H1 (cell line): ENCODE data around the gene DOK7. TPM values are rescaled to one million over a fixed set of nuclear protein-coding genes. Genes with fewer than 3 reads are reported as not detected.

ENCODE experiments used
- CTCF ChIA-PET: fragments of 300-600 bp; sonication (Branson Sonifier 250); formaldehyde crosslinking; loops from one replicate; lab custom pipeline; 2021; ENCODE audit not compliant: partially characterized antibody; lab: Charles Lee
- POLR2A ChIA-PET: fragments of 300-600 bp; sonication (Branson Sonifier 250); formaldehyde crosslinking; loops from one replicate; lab custom pipeline; 2021; ENCODE audit warnings: inconsistent platforms; ENCODE audit not compliant: partially characterized antibody; lab: Charles Lee
- DNase-seq, 2 experiments: peaks; one replicate each; pipeline versions ENCODE4 v3.0.0 to v3.0.0-alpha.2; 2010 to 2022; ENCODE audit warnings: low spot score in 2 of 2, low read depth in 1 of 2, mixed read lengths in 1 of 2
- FAIRE-seq: peaks from 2 replicates; lab custom pipeline; 2011; peaks lifted over from hg19 to GRCh38; lab: Jason Lieb, UNC
- H2AFZ ChIP-seq: 2 replicates; pipeline ENCODE4 v1.8.1; 2012; ENCODE audit warnings: low read length, inconsistent platforms
- H2AK5ac ChIP-seq: 2 replicates; pipeline ENCODE4 v1.6.1; 2013; ENCODE audit warnings: low read depth, low read length
- H2BK120ac ChIP-seq: replicated peaks from 2 replicates; pipeline ENCODE3; 2013; ENCODE audit warnings: low read depth, low read length, inconsistent platforms
- H2BK12ac ChIP-seq: 2 replicates; pipeline ENCODE4 v1.6.1; 2013; ENCODE audit warnings: low read depth, low read length
- H2BK15ac ChIP-seq: 2 replicates; pipeline ENCODE4 v1.6.1; 2013; ENCODE audit warnings: low read length
- H2BK20ac ChIP-seq: 2 replicates; pipeline ENCODE4 v1.6.1; 2013; ENCODE audit warnings: low read length
- H2BK5ac ChIP-seq: 2 replicates; pipeline ENCODE4 v1.6.1; 2013; ENCODE audit warnings: low read depth, low read length
- H3K14ac ChIP-seq: 2 replicates; pipeline ENCODE4 v1.6.1; 2013; ENCODE audit warnings: inconsistent platforms; ENCODE audit not compliant: insufficient read length
- H3K18ac ChIP-seq: 2 replicates; pipeline ENCODE4 v1.6.1; 2013; ENCODE audit warnings: low read length; ENCODE audit errors: extremely low read depth
- H3K23ac ChIP-seq: 2 replicates; pipeline ENCODE4 v1.6.1; 2013; ENCODE audit warnings: inconsistent platforms; ENCODE audit not compliant: insufficient read length
- H3K23me2 ChIP-seq: 2 replicates; pipeline ENCODE4 v1.6.1; 2013; ENCODE audit warnings: low read depth, low read length
- H3K27ac ChIP-seq: 2 replicates; pipeline ENCODE4 v1.6.1; 2011; ENCODE audit warnings: low read depth, low read length, inconsistent platforms
- H3K27me3 ChIP-seq, 4 experiments: replicated peaks in 1 of 4; 1 replicate in 1 of 4; 2 replicates in 3 of 4; pipeline versions ENCODE4 v1.6.1 to v1.8.1; 2011 to 2013; ENCODE audit warnings: low read length in 3 of 4, mild to moderate bottlenecking in 3 of 4, inconsistent platforms in 2 of 4, mixed read lengths in 2 of 4, moderate library complexity in 1 of 4; ENCODE audit not compliant: control insufficient read depth in 3 of 4, insufficient read depth in 3 of 4; ENCODE audit errors: extremely low read depth in 1 of 4
- H3K36me3 ChIP-seq, 4 experiments: 2 replicates each; pipeline versions ENCODE4 v1.6.1 to v1.8.1; 2011 to 2013; ENCODE audit warnings: mild to moderate bottlenecking in 4 of 4, low read length in 3 of 4, moderate library complexity in 2 of 4, control low read depth in 1 of 4, inconsistent platforms in 1 of 4; ENCODE audit not compliant: insufficient read depth in 4 of 4, control insufficient read depth in 2 of 4
- H3K4ac ChIP-seq: replicated peaks from 2 replicates; pipeline ENCODE3; 2013; ENCODE audit warnings: low read length, low read depth, mixed read lengths, inconsistent platforms; ENCODE audit not compliant: insufficient read length
- H3K4me1 ChIP-seq, 4 experiments: replicated peaks in 1 of 4; 1 replicate in 1 of 4; 2 replicates in 3 of 4; pipeline versions ENCODE4 v1.6.1 to v1.8.1; 2011 to 2013; ENCODE audit warnings: low read length in 3 of 4, inconsistent platforms in 2 of 4, mixed read lengths in 1 of 4; ENCODE audit not compliant: insufficient read depth in 4 of 4, control insufficient read depth in 3 of 4
- H3K4me2 ChIP-seq, 2 experiments: 2 replicates each; pipeline versions ENCODE4 v1.6.1 to v1.8.1; 2011 to 2013; ENCODE audit warnings: low read depth in 2 of 2, low read length in 2 of 2, control low read depth in 1 of 2, inconsistent platforms in 1 of 2, mild to moderate bottlenecking in 1 of 2; ENCODE audit not compliant: insufficient read depth in 1 of 2
- H3K4me3 ChIP-seq, 4 experiments: fragments of 200-600, 300-600 bp in 1 of 4; sonication (generic), shearing (Covaris generic), sonication (Bioruptor Twin) in 1 of 4; 2 replicates each; pipeline versions ENCODE4 v1.5.1 to v1.8.1; 2011 to 2016; ENCODE audit warnings: low read length in 4 of 4, low read depth in 3 of 4, control low read depth in 2 of 4, inconsistent platforms in 2 of 4, mild to moderate bottlenecking in 2 of 4, mixed read lengths in 1 of 4, moderate library complexity in 1 of 4; ENCODE audit not compliant: insufficient read depth in 2 of 4; ENCODE audit errors: extremely low read depth in 1 of 4
- H3K56ac ChIP-seq: replicated peaks from 2 replicates; pipeline ENCODE3; 2013; ENCODE audit warnings: low read depth, mild to moderate bottlenecking, mixed read lengths, low read length, inconsistent platforms; ENCODE audit not compliant: insufficient read length
- H3K79me1 ChIP-seq: 2 replicates; pipeline ENCODE4 v1.6.1; 2013; ENCODE audit warnings: low read depth, low read length, control low read depth
- H3K79me2 ChIP-seq, 2 experiments: 2 replicates each; pipeline versions ENCODE4 v1.6.1 to v1.8.1; 2012 to 2013; ENCODE audit warnings: low read length in 2 of 2, mild to moderate bottlenecking in 2 of 2, inconsistent platforms in 1 of 2; ENCODE audit not compliant: insufficient read depth in 2 of 2, control insufficient read depth in 1 of 2
- H3K9ac ChIP-seq, 4 experiments: replicated peaks in 1 of 4; 1 replicate in 1 of 4; 2 replicates in 3 of 4; pipeline versions ENCODE4 v1.6.1 to v1.8.1; 2011 to 2013; ENCODE audit warnings: low read depth in 3 of 4, low read length in 3 of 4, control low read depth in 2 of 4, mild to moderate bottlenecking in 2 of 4, moderate library complexity in 2 of 4, inconsistent platforms in 1 of 4; ENCODE audit errors: extremely low read depth in 1 of 4
- H3K9me3 ChIP-seq, 2 experiments: 2 replicates each; pipeline versions ENCODE4 v1.6.1 to v1.8.1; 2012 to 2013; ENCODE audit warnings: mild to moderate bottlenecking in 2 of 2, moderate library complexity in 2 of 2, control low read depth in 1 of 2, inconsistent platforms in 1 of 2, low read depth in 1 of 2, low read length in 1 of 2, mixed read lengths in 1 of 2; ENCODE audit not compliant: insufficient read depth in 2 of 2
- H4K20me1 ChIP-seq, 2 experiments: replicated peaks in 1 of 2; 2 replicates each; pipeline versions ENCODE3 to v1.8.1; 2011 to 2013; ENCODE audit warnings: inconsistent platforms in 2 of 2, low read length in 2 of 2, mild to moderate bottlenecking in 1 of 2; ENCODE audit not compliant: insufficient read depth in 2 of 2, control insufficient read depth in 1 of 2
- H4K5ac ChIP-seq: 2 replicates; pipeline ENCODE4 v1.6.1; 2013; ENCODE audit warnings: low read length, low read depth, mixed read lengths, inconsistent platforms; ENCODE audit not compliant: insufficient read length
- H4K8ac ChIP-seq: 2 replicates; pipeline ENCODE4 v1.8.0; 2013; ENCODE audit warnings: mild to moderate bottlenecking, moderate library complexity, low read length, inconsistent platforms; ENCODE audit not compliant: insufficient read depth; ENCODE audit errors: extremely low read depth
- H4K91ac ChIP-seq: replicated peaks from 2 replicates; pipeline ENCODE3; 2013; ENCODE audit warnings: low read length, mixed read lengths, inconsistent platforms; ENCODE audit not compliant: insufficient read length
- BCL11A ChIP-seq, 2 experiments: IDR thresholded peaks; one replicate each; pipeline ENCODE4 v1.6.1; 2011; ENCODE audit warnings: low read depth in 2 of 2, low read length in 2 of 2, mild to moderate bottlenecking in 2 of 2
- RNF2 ChIP-seq: fragments of 200-900, 300-1000 bp; sonication (generic); IDR thresholded peaks from 2 replicates; pipeline ENCODE4 v1.7.1; 2016; ENCODE audit warnings: borderline replicate concordance, low read depth, mild to moderate bottlenecking, antibody characterized with exemption, low read length; ENCODE audit not compliant: poor library complexity, severe bottlenecking; ENCODE audit errors: missing control alignments
- SIN3A ChIP-seq, 2 experiments: IDR thresholded peaks in 1 of 2; conservative IDR thresholded peaks in 1 of 2; 2 replicates each; pipeline ENCODE4 v1.6.1; 2011 to 2012; ENCODE audit warnings: low read length in 2 of 2, improper control_type of control experiment in 1 of 2, low read depth in 1 of 2, mild to moderate bottlenecking in 1 of 2
- ZNF274 ChIP-seq: IDR thresholded peaks from 2 replicates; pipeline ENCODE4 v1.7.0; 2012; ENCODE audit warnings: low read length, borderline replicate concordance; ENCODE audit errors: extremely low read depth
- WGBS, 2 experiments: shearing (Covaris generic) in 1 of 2; methylation state at CpG; one replicate each; pipeline versions ENCODE4 v1.1.6 to v1.1.7; 2013 to 2015; ENCODE audit warnings: low lambda C conversion rate in 2 of 2, mixed read lengths in 2 of 2, inconsistent platforms in 1 of 2, low coverage in 1 of 2, missing lambda C conversion rate in 1 of 2; ENCODE audit not compliant: insufficient replicate concordance in 2 of 2, insufficient coverage in 1 of 2, insufficient read length in 1 of 2; ENCODE audit errors: extremely low coverage in 1 of 2, missing lambda C conversion rate in 1 of 2; 5-methylcytosine and 5-hydroxymethylcytosine counted together
- polyA plus RNA-seq, 7 experiments: library from polyadenylated mRNA; depleted of rRNA in 3 of 7; stranded (reverse) in 5 of 7; unstranded in 2 of 7; fragments of >200 nt in 5 of 7; fragments of 200-250 nt in 2 of 7; gene quantifications; 1 replicate in 5 of 7; 2 replicates in 1 of 7; 4 replicates in 1 of 7; pipeline versions ENCODE4 v1.2.1 to v1.2.3, GENCODE V29; 2011 to 2013; ENCODE audit warnings: missing spikeins in 2 of 7, mixed read lengths in 2 of 7
- total RNA-seq: library from RNA; stranded (reverse); fragmentation: NEBNext Ultra II Directional; extraction: Animal tissue kit (Norgen Biotek cat#: 25700); gene quantifications from 2 replicates; pipeline ENCODE4 v1.2.1, GENCODE V29; 2021
- TF ChIP-seq, protein P1 (sequence below), 3 experiments: IDR thresholded peaks; 1 replicate in 2 of 3; 2 replicates in 1 of 3; pipeline versions ENCODE4 v1.5.1 to v1.6.1; 2011; ENCODE audit warnings: low read length in 3 of 3, mild to moderate bottlenecking in 3 of 3, inconsistent platforms in 2 of 3, low read depth in 1 of 3, moderate library complexity in 1 of 3; ENCODE audit not compliant: insufficient read depth in 1 of 3; ENCODE audit errors: control extremely low read depth in 1 of 3
- TF ChIP-seq, protein P2 (sequence below): IDR thresholded peaks from 2 replicates; pipeline ENCODE4 v1.6.1; 2012; ENCODE audit warnings: low read length, inconsistent platforms

Gene DOK7
- total and polyA plus RNA-seq, 2 of the 8 experiments (the other 6 are each of a cell fraction or from before 2014, with no cell fraction given), result 0.32 TPM; not detected in 1

DNA sequence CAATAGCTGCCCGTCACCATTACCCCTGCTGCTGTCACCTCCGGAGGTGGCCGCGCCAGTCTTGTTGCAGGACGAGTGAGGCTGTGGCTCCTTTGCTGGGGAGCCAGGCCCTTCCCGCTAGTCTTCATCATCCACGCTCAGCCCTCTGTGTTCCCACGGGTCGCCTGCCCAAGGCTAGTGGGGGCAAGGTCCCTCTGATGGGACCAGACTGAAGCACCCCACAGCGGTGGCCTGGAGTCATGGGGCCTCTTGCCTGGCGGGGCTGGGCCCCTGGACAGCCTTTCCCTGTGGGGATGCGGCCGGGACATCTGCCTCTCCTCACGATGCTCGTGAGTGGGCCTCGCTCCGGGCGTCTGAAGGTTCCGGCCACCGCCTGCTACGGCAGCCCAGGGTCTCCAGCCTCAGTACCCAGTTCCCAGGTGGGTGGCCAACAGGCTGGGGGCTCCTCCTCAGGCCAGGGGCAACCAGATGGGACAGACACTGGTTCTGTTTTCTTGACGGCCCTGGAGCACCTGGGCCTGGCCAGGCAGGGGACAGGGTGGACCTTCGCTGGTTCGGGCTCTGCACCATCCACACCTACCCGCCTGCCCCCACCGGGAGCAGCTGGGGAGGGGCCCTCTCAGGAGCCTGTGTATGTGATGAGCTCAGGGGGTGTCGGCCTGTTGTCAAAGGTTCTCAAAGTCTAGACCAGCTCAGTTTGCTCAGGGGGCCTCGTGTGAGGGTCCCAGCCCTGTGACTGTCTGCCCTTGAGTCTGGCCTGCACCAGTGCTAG is 32.3 kb downstream of the DOK7 start:
- H2BK5ac ChIP-seq, result no peak overlapping the region
- TF ChIP-seq BCL11A (IDR thresholded peaks at IDR 0.05; ENCODE audit: low read depth in 2 of 2, low read length in 2 of 2) (no peak), ZNF274 (no peak), SIN3A (conservative IDR thresholded peaks at IDR 0.05 in 1 of 2, IDR thresholded peaks at IDR 0.05 in 1 of 2; ENCODE audit: low read depth in 1 of 2, low read length in 2 of 2) (no peak), RNF2 (no peak)
- TF ChIP-seq, protein P1, sequence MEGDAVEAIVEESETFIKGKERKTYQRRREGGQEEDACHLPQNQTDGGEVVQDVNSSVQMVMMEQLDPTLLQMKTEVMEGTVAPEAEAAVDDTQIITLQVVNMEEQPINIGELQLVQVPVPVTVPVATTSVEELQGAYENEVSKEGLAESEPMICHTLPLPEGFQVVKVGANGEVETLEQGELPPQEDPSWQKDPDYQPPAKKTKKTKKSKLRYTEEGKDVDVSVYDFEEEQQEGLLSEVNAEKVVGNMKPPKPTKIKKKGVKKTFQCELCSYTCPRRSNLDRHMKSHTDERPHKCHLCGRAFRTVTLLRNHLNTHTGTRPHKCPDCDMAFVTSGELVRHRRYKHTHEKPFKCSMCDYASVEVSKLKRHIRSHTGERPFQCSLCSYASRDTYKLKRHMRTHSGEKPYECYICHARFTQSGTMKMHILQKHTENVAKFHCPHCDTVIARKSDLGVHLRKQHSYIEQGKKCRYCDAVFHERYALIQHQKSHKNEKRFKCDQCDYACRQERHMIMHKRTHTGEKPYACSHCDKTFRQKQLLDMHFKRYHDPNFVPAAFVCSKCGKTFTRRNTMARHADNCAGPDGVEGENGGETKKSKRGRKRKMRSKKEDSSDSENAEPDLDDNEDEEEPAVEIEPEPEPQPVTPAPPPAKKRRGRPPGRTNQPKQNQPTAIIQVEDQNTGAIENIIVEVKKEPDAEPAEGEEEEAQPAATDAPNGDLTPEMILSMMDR (IDR thresholded peaks at IDR 0.05; ENCODE audit: control extremely low read depth in 1 of 3, insufficient read depth in 1 of 3, low read depth in 1 of 3, low read length in 3 of 3), result no peak
- TF ChIP-seq, protein P2, sequence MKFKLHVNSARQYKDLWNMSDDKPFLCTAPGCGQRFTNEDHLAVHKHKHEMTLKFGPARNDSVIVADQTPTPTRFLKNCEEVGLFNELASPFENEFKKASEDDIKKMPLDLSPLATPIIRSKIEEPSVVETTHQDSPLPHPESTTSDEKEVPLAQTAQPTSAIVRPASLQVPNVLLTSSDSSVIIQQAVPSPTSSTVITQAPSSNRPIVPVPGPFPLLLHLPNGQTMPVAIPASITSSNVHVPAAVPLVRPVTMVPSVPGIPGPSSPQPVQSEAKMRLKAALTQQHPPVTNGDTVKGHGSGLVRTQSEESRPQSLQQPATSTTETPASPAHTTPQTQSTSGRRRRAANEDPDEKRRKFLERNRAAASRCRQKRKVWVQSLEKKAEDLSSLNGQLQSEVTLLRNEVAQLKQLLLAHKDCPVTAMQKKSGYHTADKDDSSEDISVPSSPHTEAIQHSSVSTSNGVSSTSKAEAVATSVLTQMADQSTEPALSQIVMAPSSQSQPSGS, result no peak
- no peaks in the 10 kb centered on the region; the same call in 1 of the 2 replicates for H3K23me2 ChIP-seq
- no peak overlapping the region for H3K4me3 ChIP-seq
- H2BK20ac ChIP-seq, result no peak overlapping the region
- H3K4ac ChIP-seq, result no peak overlapping the region
- no peaks in the 10 kb centered on the region for H3K79me1 ChIP-seq
- H3K9ac ChIP-seq, result no peak overlapping the region
- no peak overlapping the region for H3K27ac ChIP-seq
- peaks cover 38 to 80% (median 67%) of the 10 kb centered on the region in 4 experiments for H3K27me3 ChIP-seq
- H3K56ac ChIP-seq, result no peak overlapping the region
- FAIRE-seq, result no peak
- H4K8ac ChIP-seq, result no peak overlapping the region
- H4K20me1 ChIP-seq, result peaks cover 14 to 34% of the 10 kb centered on the region in 2 experiments
- ChIA-PET POLR2A (interaction anchor here (1.1 to 1.7 kb wide), 2 partner anchors 8 to 14 kb away, joined by 3 to 6 read pairs; no protein-coding TSS in a partner anchor), CTCF (interaction anchor here (1.0 to 1.4 kb wide), 4 partner anchors 15 to 447 kb away, joined by 3 to 4 read pairs (median 4); no protein-coding TSS in a partner anchor)
- no peak overlapping the region for H4K91ac ChIP-seq
- no peak overlapping the region for H3K14ac ChIP-seq
- peaks cover 0 to 22% (median 12%) of the 10 kb centered on the region in 4 experiments; a peak in 5 of 7 replicates for H3K4me1 ChIP-seq
- H3K36me3 ChIP-seq, result no peaks in the 10 kb centered on the region
- H3K23ac ChIP-seq, result no peak overlapping the region
- H2AFZ ChIP-seq, result no peak overlapping the region
- no peak overlapping the region; the same call in 1 of the 2 replicates for H3K18ac ChIP-seq
- no peak overlapping the region for H2BK12ac ChIP-seq
- H3K79me2 ChIP-seq, result no peaks in the 10 kb centered on the region
- DNase-seq, result no peak
- WGBS, 2 experiments, result 80% methylated on average over 22 of the region's 28 CpGs; no CpG with 5 or more reads in 1 of the 2 experiments
- no peak overlapping the region for H2AK5ac ChIP-seq
- no peak overlapping the region for H2BK15ac ChIP-seq
- no peak overlapping the region for H2BK120ac ChIP-seq
- no peaks in the 10 kb centered on the region for H3K9me3 ChIP-seq
- no peak overlapping the region for H4K5ac ChIP-seq
- H3K4me2 ChIP-seq, result no peak overlapping the region
